SK-N-SH treated with all-trans-retinoic acid at 6 μM for 48 hours (cell line): ENCODE results near the gene DNAJB1.

Source experiments
- ATAC-seq: fragments of 200-7000 bp; cut with Tn5 transposase; 3 replicates; pipeline ENCODE4 v1.9.1; 2020; ENCODE audit warnings: mild to moderate bottlenecking, moderate library complexity
- BACH2 ChIP-seq: fragments of 250-450 bp; sonication (Bioruptor Pico); IDR thresholded peaks from 2 replicates; pipeline ENCODE4 v1.9.0; 2021; ENCODE audit warnings: mild to moderate bottlenecking, borderline replicate concordance
- CREB5 ChIP-seq: fragments of 250-450 bp; sonication (Bioruptor Pico); IDR thresholded peaks from 2 replicates; pipeline ENCODE4 v1.5.1; 2020; ENCODE audit warnings: low read depth, mild to moderate bottlenecking, moderate library complexity
- CSDC2 ChIP-seq: fragments of 250-450 bp; sonication (Bioruptor Pico); IDR thresholded peaks from 2 replicates; pipeline ENCODE4 v1.5.0; 2020; ENCODE audit warnings: mild to moderate bottlenecking, moderate library complexity
- GLIS3 ChIP-seq: fragments of 250-450 bp; sonication (Bioruptor Pico); IDR thresholded peaks from 2 replicates; pipeline ENCODE4 v1.5.0; 2020; ENCODE audit warnings: mild to moderate bottlenecking, moderate library complexity
- ISL1 ChIP-seq: fragments of 250-450 bp; sonication (Bioruptor Pico); IDR thresholded peaks from 2 replicates; pipeline ENCODE4 v2.1.2; 2022; ENCODE audit warnings: mild to moderate bottlenecking, moderate library complexity
- OSR1 ChIP-seq: fragments of 250-450 bp; sonication (Bioruptor Pico); IDR thresholded peaks from 2 replicates; pipeline ENCODE4 v1.8.0; 2022; ENCODE audit warnings: moderate library complexity, mild to moderate bottlenecking, inconsistent platforms
- PATZ1 ChIP-seq: fragments of 250-450 bp; sonication (Bioruptor Pico); IDR thresholded peaks from 2 replicates; pipeline ENCODE4 v1.8.0; 2020; ENCODE audit warnings: mild to moderate bottlenecking, moderate library complexity, borderline replicate concordance
- RARB ChIP-seq: fragments of 250-450 bp; sonication (Bioruptor Pico); IDR thresholded peaks from 2 replicates; pipeline ENCODE4 v1.8.0; 2021; ENCODE audit warnings: mild to moderate bottlenecking, moderate library complexity
- SNAI2 ChIP-seq: fragments of 250-450 bp; sonication (Bioruptor Pico); IDR thresholded peaks from 2 replicates; pipeline ENCODE4 v1.5.0; 2020; ENCODE audit warnings: mild to moderate bottlenecking, moderate library complexity
- TCF4 ChIP-seq: fragments of 250-450 bp; sonication (Bioruptor Pico); IDR thresholded peaks from 2 replicates; pipeline ENCODE4 v1.8.0; 2021; ENCODE audit warnings: mild to moderate bottlenecking, moderate library complexity, borderline replicate concordance
- TSHZ2 ChIP-seq: fragments of 250-450 bp; sonication (Bioruptor Pico); IDR thresholded peaks from 2 replicates; pipeline ENCODE4 v1.5.0; 2020; ENCODE audit warnings: mild to moderate bottlenecking, moderate library complexity
- ZFP30 ChIP-seq: fragments of 450-650 bp; formaldehyde crosslinking; IDR thresholded peaks from 2 replicates; pipeline ENCODE4 v1.5.0; 2022; ENCODE audit warnings: mild to moderate bottlenecking, moderate library complexity
- ZNF565 ChIP-seq: fragments of 450-650 bp; formaldehyde crosslinking; conservative IDR thresholded peaks from 2 replicates; pipeline ENCODE4 v1.5.0; 2020; ENCODE audit warnings: low read depth, mild to moderate bottlenecking, moderate library complexity
- ZNF70 ChIP-seq: fragments of 450-650 bp; formaldehyde crosslinking; IDR thresholded peaks from 2 replicates; pipeline ENCODE4 v1.5.0; 2020; ENCODE audit warnings: mild to moderate bottlenecking, moderate library complexity
- ZNF8 ChIP-seq: fragments of 450-650 bp; formaldehyde crosslinking; IDR thresholded peaks from 2 replicates; pipeline ENCODE4 v1.5.0; 2020; ENCODE audit warnings: mild to moderate bottlenecking, moderate library complexity

DNAJB1 gene

GRCh38 chr19:14497228-14497921, 20.8 kb downstream of the DNAJB1 start:
- no peak for TF ChIP-seq ZFP30 (CRISPR knock-in tag)
- TF ChIP-seq GLIS3 (CRISPR knock-in tag), result no peak
- TF ChIP-seq ZNF565 (CRISPR knock-in tag), result no peak
- no peak for TF ChIP-seq CREB5
- TF ChIP-seq SNAI2, result no peak
- TF ChIP-seq ZNF8 (CRISPR knock-in tag), result no peak
- TF ChIP-seq CSDC2 (CRISPR knock-in tag), result no peak
- no peak for TF ChIP-seq OSR1 (CRISPR knock-in tag)
- no peak for TF ChIP-seq ISL1 (CRISPR knock-in tag)
- no peak for TF ChIP-seq PATZ1 (CRISPR knock-in tag)
- no peak for TF ChIP-seq ZNF70 (CRISPR knock-in tag)
- TF ChIP-seq TSHZ2 (CRISPR knock-in tag), result no peak
- TF ChIP-seq RARB (CRISPR knock-in tag), result no peak
- TF ChIP-seq TCF4 (CRISPR knock-in tag), result no peak
- peak; percentile 25 for ATAC-seq

- TF ChIP-seq CSDC2 (CRISPR knock-in tag) (no peak), ZNF70 (CRISPR knock-in tag) (no peak), RARB (CRISPR knock-in tag) (no peak)
- ATAC-seq, result no peak
Observed at GRCh38 chr19:14496834-14497227, 21.4 kb downstream of the DNAJB1 start.

GRCh38 chr19:14496029-14496833, 22.0 kb downstream of the DNAJB1 start, which contains the start of gene GIPC1:
TSS of gene GIPC1 (minus strand) at chr19:14496127. CDS start at chr19:14482976, 13,151 bp downstream.
- ATAC-seq, result peak; percentile 95
- TF ChIP-seq TSHZ2 (CRISPR knock-in tag), result 0 out of 2 replicates have a peak, but pooled peaks have one; percentile 15
- no peak for TF ChIP-seq BACH2 (CRISPR knock-in tag)
- TF ChIP-seq, all 23 proteins: peak for 1

GRCh38 chr19:14495672-14496028, 22.5 kb downstream of the DNAJB1 start:
- no peak for ATAC-seq
- no peak for TF ChIP-seq BACH2 (CRISPR knock-in tag)
